ENCODE data around the gene SUMO2. TPM values are rescaled to one million over a fixed set of nuclear protein-coding genes. Genes with fewer than 3 reads are reported as not detected.

The SUMO2 gene
- total and polyA plus RNA-seq, 2 experiments from 2014 or later: 112 to 424 TPM

- TF ChIP-seq EZH2phosphoT487 (IDR thresholded peaks at IDR 0.05; ENCODE audit: low read depth, severe bottlenecking, unreplicated experiment): no peak
- no peak for TF ChIP-seq CTCF (IDR thresholded peaks at IDR 0.05; ENCODE audit: poor library complexity)
- no peak for TF ChIP-seq EZH2 (IDR thresholded peaks at IDR 0.05; ENCODE audit: borderline replicate concordance)
- WGBS (ENCODE audit: low lambda C conversion rate, missing lambda C conversion rate): under 1% methylated on average over 21 of the region's 22 CpGs
- no peak for DNase-seq (ENCODE audit: low spot score)
These were observed 23.0 kb upstream of the SUMO2 start for GRCh38 chr17:75205793-75206163.

GRCh38 chr17:75205037-75205792 lies 22.5 kb upstream of the SUMO2 start, which contains the start of gene NUP85:
NUP85 (plus strand) TSS chr17:75205679; CDS start chr17:75205762, 83 bp downstream.
- peak within 1 kb of the TSS; percentile 92 for H2AFZ ChIP-seq
- no peaks in the 10 kb centered on the region for H4K20me1 ChIP-seq (ENCODE audit: insufficient read depth, poor library complexity, severe bottlenecking)
- H3K4me3 ChIP-seq: peak within 1 kb of the TSS; percentile 71
- DNase-seq (ENCODE audit: low spot score): peak; percentile 96
- peak within 1 kb of the TSS; percentile 99 for H3K27ac ChIP-seq
- H3K4me1 ChIP-seq (ENCODE audit: insufficient read depth): peaks cover 6% of the 10 kb centered on the region
- H3K4me2 ChIP-seq: peak within 1 kb of the TSS; percentile 77
- WGBS (ENCODE audit: low lambda C conversion rate, missing lambda C conversion rate): under 1% methylated on average over 53 of the region's 57 CpGs
- no peaks in the 10 kb centered on the region for H3K9me2 ChIP-seq (replicated peaks; ENCODE audit: insufficient read depth)
- no peaks in the 10 kb centered on the region for H3K9me3 ChIP-seq (ENCODE audit: low read depth)
- H3K79me2 ChIP-seq: peaks cover 39% of the 10 kb centered on the region
- no peaks in the 10 kb centered on the region for H3K36me3 ChIP-seq (replicated peaks; ENCODE audit: insufficient read depth, low read depth)
- TF ChIP-seq CTCF (IDR thresholded peaks at IDR 0.05; ENCODE audit: poor library complexity): no peak
- H3K27me3 ChIP-seq: no peaks in the 10 kb centered on the region

More at GRCh38 chr17:75205793-75206163, 23.0 kb upstream of the SUMO2 start:
- Histone ChIP-seq H3K36me3 (replicated peaks; ENCODE audit: insufficient read depth, low read depth) (no peaks in the 10 kb centered on the region), H3K4me3 (peak overlapping the region; percentile 71), H3K27me3 (no peaks in the 10 kb centered on the region), H3K4me2 (peak overlapping the region; percentile 77), H3K9me2 (replicated peaks; ENCODE audit: insufficient read depth) (no peaks in the 10 kb centered on the region), H3K27ac (peak overlapping the region; percentile 99), H3K4me1 (ENCODE audit: insufficient read depth) (peaks cover 6% of the 10 kb centered on the region), H3K79me2 (peaks cover 41% of the 10 kb centered on the region), H2AFZ (peak overlapping the region; percentile 92), H3K9me3 (ENCODE audit: low read depth) (no peaks in the 10 kb centered on the region), H4K20me1 (ENCODE audit: insufficient read depth, poor library complexity, severe bottlenecking) (no peaks in the 10 kb centered on the region)

DNA sequence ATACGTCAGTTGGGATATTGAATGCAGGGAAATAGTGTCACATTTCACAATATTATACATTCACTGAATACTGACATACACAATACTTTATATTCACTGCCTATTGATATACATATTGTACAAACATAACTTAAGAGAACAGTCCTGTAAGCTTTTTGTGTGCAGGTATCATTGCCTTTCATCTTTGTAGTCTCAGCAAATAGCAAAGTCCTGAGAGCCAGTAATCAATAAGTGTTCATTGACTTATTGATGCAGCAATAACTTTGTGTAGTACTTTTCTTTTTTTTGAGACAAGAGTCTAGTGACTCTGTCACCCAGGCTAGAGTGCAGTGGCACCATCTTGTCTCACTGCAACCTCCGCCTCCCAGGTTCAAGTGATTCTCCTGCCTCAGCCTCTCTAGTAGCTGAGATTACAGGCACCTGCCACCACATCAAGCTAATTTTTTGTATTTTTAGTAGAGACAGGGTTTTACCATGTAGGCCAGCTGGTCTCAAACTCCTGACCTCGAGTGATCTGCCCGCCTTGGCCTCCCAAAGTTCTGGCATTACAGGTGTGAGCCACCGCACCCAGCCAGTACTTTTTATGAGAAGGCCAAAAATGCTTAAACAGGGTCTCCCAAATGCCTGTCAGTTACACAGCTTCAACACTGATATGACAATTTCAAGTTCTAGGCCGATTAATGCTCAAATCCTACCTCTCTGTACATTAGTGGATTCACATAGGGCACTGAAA lies 17.3 kb upstream of the SUMO2 start:
- TF ChIP-seq EZH2phosphoT487 (IDR thresholded peaks at IDR 0.05; ENCODE audit: low read depth, severe bottlenecking, unreplicated experiment) (no peak), CTCF (IDR thresholded peaks at IDR 0.05; ENCODE audit: poor library complexity) (no peak), EZH2 (IDR thresholded peaks at IDR 0.05; ENCODE audit: borderline replicate concordance) (no peak)
- Histone ChIP-seq H3K79me2 (no peaks in the 10 kb centered on the region), H3K4me2 (no peak overlapping the region), H3K27me3 (no peaks in the 10 kb centered on the region), H3K4me1 (ENCODE audit: insufficient read depth) (no peaks in the 10 kb centered on the region), H3K9me3 (ENCODE audit: low read depth) (no peaks in the 10 kb centered on the region), H4K20me1 (ENCODE audit: insufficient read depth, poor library complexity, severe bottlenecking) (no peaks in the 10 kb centered on the region), H3K36me3 (replicated peaks; ENCODE audit: insufficient read depth, low read depth) (no peaks in the 10 kb centered on the region), H3K27ac (no peak overlapping the region), H2AFZ (no peak overlapping the region), H3K4me3 (no peak overlapping the region), H3K9me2 (replicated peaks; ENCODE audit: insufficient read depth) (no peaks in the 10 kb centered on the region)
- DNase-seq (ENCODE audit: low spot score): no peak
- WGBS (ENCODE audit: low lambda C conversion rate, missing lambda C conversion rate): 90% methylated on average over 6 of the region's 6 CpGs

All from hepatocyte (in vitro differentiated cells).